GM19452 (cell line): ENCODE measurements around the gene SULT1A1.
"Not testable (repeated sequence)": the region's sequence is repeated elsewhere in the genome, so short reads cannot be mapped to it uniquely, and the experiment has no call there.

Experiments
- ATAC-seq: cut with Tn5 transposase; IDR thresholded peaks from one replicate; pipeline ENCODE4 v1.9.1; 2021; ENCODE audit not compliant: unreplicated experiment

SULT1A1 gene

DNA sequence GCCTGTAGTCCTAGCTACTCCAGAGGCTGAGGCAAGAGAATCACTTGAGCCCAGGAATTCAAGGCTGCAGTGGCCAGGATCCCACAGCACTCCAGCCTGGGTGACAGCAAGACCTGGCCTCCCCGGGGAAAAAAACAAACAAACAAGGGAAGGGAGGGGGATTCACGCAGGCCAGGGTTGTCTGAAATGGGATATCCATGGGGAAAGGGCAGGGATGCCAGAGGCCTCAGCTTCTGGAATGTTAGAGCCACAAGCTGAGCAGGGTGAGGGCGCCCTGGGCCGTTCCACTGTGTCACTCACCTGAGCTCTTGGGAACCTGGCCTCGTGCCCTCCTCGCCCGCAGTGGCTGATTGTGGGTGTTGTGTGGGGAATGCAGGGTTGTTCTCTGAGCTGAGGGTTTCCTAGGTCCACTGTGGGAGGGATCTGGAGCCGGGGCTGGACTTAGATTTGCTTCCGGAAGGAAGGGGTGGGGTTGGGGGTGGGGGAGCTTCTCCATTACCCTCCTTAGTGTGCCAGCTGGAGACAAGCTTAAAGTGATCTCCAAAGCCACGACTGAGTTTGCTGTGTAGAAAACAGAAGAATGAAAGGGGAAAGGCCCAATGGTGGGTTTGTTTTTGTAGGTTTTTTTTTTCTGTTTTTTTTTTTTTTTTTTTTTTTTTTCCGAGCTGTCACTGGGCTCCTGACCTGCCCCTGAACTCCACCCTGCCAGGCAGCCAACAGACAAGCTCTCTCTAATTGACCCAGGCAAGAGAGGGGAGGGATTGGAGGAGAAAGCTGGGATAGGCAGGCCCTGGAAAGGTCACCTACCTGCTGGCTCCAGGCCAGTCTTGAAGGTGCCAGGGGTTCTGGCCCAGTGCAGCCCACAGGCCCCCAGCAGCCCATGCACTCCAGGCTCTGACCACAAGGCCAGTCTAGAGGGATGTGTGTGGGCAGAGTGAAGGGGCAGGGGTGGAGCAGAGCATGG, at the start of gene SULT1A1:
SULT1A1 (minus strand) TSS at position 414 of the 964 bp plus-strand sequence. CDS start 1,189 bp downstream, outside the sequence.
- ATAC-seq = no peak

DNA sequence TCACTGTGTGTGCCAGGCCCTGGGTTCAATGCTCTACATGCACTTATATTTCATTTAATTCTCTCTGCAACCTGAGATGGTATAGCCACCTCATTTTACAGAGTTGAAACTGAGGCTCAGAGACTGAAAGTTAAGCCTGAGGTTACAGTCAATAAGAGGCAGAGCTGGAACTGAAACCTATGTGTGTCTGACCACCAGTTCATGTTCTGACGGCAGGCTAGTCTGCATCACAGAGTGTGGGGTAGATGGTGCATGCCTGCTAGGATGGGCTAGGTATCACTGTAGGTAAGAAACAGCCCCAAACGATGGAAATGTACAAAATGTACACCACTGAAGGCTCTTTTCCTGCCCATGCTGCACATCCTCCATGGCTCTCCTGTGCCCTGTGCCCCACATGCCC, 30.1 kb upstream of the SULT1A1 start:
- ATAC-seq = not testable (repeated sequence)

DNA sequence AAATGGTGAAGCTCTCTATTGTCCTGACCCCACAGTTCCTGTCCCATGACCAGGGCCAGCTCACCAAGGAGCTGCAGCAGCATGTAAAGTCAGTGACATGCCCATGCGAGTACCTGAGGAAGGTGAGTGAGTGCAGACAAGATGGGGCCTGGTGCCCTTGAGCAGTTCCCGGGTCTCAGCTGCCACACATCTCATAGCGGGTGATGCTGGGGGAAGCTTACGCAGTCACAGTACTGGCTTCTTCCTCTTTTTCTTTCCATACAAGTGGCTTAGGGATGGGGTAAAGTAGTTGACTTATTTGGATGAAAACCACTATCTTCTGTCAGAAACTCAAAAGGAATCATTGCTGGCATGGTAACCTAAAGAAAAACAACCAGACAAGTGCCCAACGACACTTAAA, 28.5 kb upstream of the SULT1A1 start:
- not testable (repeated sequence) for ATAC-seq

DNA sequence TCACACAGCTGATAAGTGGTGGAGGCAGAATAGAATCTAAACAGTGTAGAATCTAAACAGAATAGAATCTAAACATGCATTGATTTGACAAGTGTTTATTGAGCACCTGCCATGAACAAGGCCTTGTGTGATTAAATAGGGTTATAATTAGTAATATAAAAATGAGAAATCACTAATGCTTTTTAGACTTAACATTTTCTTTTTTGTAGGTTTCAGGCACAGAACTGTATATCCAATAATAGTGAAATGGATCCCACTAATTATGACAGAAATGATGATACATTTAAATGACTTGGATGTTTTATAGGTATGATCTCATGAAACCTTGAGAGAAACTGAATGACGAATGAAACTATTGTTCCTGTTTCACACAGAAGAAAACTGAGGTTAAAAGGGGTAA, 27.9 kb upstream of the SULT1A1 start, which contains the start of gene NPIPB8:
NPIPB8 (plus strand) TSS at position 301 of the 400 bp plus-strand sequence. CDS start 296 bp downstream, outside the sequence.
- not testable (repeated sequence) for ATAC-seq

DNA sequence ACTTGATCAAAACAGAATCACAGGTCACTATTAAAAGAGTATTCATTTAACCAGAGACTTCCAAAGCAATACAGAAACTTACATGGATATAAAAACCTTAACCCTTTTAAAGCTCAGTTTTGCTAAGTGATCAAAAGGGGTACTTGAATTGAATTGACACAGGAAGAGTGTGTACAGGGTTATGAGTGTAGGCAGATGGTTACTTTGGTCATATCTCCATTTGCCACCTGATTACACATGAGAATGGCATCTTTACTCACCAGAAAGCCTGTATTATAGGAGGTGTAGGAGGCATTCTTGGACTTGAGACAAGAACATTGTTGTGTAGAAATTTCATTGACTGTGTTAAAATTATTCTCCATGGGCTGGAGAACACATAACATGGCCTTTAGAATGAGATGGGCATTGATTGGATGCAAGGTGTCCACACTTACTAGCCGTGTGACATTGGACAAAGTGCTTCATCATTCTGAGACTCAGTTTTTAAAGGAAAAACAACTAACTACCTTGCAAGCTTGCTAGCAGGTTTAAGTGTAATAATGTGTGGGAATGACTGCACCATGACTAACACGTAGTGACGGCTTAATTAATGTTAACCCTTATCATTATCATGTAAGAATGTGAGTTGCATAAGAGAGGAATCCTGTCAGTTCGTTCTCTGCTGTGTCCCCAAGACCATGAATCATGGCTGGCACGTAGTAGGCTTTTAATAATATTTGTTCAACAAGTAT, 26.4 kb upstream of the SULT1A1 start:
- ATAC-seq = not testable (repeated sequence)

DNA sequence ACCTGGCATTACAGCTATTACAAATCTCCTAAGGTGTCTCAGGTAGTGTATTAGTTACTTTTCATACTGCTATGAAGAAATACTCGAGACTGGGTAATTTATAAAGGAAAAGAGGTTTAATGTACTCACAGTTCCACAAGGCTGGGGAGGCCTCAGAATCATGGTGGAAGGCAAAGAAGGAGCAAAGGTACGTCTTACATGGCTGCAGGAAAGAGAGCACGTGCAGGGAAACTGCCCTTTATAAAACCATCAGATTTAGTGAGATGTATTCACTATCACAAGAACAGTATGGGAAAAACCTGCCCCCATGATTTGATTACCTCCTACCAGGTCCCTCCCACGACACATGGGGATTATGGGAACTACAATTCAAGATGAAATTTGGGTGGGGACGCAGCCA, 21.1 kb upstream of the SULT1A1 start:
- ATAC-seq = not testable (repeated sequence)

DNA sequence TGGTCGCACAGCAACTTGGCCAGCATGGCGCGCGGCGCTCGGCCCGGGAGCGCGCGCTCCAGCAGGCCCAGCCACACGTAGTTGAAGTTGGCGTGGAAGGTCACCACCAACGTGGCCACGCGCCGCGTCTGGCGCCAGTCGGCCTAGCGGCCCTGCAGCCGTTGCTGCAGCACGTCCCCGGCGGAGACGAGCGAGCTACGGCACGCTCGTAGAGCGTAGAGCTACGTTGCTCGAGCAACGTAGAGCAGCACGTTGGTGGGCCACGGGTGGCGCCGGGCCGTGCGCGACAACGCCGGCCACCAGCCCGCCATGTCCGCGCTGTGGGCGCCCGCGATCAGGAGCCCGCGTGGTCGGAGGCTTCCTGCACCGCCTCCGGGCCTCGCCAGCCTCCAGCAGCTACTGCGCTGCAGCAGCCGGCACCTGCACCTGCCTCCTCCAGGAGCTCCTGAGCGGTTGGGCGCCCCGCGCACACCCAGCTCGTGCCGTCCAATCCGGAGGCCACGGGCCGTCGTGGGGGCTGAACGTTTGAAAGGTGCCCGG, 13.4 kb upstream of the SULT1A1 start:
- no peak for ATAC-seq

DNA sequence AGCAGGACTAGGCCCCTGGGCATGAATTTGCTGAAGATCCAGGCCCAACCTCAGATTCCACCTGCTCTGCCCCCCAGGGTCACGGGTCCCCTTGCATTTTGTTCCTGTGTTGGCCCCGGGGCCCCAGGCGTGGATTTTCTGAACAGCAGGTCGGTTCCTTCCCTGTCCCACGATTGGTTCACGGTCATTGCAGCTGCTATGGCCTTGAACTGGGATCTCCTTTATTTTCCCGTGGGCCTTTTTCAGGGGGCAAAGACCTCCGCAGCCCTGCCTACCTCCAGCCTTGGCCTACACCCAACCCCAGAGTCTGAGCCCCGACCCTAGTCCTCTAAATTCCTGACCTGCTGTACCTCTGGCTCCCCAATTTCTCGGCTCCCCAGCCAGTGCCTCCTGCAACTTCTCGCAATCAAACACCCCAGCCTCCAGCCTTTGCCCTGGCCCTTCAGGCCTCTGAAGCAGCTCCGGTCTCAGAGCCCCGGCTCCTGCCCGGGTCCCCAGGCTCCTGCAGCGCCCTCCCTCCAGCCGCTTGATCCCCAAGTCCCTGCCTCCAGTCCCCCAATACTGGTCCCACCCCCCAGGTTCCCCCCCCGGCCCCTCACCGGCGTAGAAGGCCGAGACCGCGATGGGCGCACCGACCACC, 12.8 kb upstream of the SULT1A1 start:
- not testable (repeated sequence) for ATAC-seq

DNA sequence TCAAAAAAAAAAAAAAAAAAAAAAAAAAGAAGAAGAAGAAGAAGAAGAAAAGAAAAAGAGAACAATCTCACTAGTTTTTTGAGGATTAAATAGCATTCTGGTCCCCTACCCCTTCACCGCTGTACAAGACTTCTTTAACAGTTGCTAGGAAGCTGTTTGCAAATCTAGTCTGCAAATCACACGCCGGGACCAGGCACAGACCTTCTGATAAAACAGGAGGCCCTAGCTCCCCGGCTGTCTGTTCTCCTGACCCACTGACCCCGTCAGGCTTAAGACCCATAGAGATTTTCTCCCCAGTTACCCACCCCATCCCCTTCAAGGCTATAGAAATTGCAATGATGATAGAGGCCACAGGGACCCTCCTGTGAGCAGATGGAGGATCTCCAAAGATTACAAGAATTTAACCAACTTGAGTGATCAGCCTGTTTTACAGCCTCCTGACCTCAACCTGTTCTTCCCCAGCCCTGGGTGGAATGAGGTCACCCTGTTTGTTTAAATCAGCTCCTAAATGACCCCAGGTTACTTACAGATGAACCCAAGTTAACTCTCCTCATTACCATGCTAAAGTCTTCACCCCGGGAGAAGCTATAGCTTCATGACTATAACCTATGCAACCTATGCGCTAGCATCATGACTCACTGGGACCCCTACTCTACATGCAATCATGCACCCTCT, 11.8 kb upstream of the SULT1A1 start:
- no peak for ATAC-seq

DNA sequence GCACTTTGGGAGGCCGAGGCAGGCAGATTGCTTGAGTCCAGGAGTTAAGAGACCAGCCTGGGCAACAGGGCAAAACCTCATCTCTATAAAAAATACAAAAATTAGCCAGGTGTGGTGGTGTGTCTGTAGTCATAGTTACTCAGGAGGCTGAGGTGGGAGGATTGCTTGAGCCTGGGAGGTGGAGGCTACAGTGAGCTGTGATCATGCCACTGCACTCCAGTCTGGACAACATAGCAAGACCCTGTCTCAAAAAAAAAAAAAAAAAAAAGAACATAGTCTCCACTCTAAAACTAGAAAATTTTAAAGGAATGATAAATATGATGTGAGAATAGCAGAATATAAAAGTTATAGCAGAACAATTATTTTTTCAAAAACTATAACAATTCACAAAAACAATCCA, 10.5 kb upstream of the SULT1A1 start:
- not testable (repeated sequence) for ATAC-seq

DNA sequence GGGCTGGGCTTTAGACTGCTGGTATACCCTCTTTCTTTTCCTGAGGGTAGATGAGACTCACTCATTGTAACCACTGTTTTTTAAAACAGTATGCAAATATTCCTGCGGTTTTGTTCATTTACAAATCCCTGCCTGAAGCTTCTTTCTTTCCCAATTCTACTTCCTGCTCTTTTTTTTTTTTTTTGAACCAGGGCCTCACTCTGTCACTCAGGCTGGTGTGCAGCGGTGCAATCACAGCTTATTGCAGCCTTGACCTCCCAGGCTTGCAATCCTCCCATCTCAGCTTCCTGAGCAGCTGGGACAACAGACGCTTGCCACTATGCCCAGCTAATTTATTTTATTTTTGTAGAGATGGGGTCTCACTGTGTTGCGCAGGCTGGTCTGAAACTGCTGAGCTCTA, 8.0 kb upstream of the SULT1A1 start:
- ATAC-seq = no peak

DNA sequence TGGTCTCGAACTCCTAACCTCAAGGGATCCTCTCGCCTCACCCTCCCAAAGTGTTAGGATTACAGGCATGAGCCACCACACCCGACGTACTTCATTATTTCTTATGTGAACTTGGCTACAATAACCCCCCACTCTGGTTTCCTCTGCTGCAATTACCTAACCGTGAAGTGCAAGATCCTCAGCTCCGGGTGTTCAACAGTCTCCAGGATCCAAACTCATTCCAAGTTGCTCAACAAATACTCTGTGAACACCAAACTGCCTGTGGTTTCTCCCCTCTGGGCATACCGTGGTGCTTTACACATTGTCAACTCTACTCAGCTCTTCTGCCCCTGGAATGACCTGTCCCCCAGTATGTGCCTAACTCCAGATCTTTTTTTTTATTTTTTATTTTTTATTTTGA, 6.8 kb upstream of the SULT1A1 start:
- no peak for ATAC-seq

DNA sequence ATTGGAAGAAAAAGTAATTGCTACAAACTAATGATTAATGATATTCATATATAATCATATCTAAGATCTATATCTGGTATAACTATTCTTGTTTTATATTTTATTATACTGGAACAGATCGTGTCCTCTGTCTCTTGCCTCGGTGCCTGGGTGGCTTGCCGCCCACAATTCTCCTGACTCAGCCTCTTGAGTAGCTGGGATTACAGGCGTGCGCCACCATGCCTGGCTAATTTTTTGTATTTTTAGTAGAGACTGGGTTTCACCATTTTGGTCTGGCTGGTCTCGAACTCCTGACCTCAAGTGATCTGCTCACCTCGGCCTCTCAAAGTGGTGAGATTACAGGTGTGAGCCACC, 6.4 kb upstream of the SULT1A1 start:
- not testable (repeated sequence) for ATAC-seq

DNA sequence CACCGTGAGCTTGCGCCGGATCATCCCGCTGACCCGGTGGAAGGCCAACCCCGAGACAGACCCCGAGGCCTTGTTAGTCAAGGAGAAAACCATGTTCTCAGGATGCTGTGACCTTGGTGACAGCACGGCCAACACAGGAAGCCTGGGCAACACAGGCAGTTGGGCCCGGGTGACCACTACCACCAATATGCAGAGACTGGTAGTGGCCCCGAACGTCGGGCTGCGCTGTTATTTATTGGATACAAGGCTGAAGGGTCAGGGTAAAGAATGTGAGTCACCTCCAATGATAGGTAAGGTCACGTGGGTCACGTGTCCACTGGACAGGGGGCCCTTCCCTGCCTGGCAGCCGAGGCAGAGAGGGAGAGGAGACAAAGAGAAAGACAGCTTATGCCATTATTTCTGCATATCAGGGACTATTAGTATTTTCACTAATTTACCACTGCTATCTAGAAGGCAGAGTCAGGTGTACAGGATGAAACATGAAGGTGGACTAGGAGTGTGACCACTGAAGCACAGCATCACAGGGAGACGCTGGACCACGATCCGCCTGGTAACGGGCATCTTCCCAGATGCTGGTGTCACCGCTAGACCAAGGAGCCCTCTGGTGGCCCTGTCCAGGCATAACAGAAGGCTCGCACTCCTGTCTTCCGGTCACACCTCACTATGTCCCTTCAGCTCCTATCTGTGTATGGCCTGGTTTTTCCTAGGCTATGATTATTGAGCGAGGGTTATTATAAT, 5.8 kb upstream of the SULT1A1 start:
- not testable (repeated sequence) for ATAC-seq

DNA sequence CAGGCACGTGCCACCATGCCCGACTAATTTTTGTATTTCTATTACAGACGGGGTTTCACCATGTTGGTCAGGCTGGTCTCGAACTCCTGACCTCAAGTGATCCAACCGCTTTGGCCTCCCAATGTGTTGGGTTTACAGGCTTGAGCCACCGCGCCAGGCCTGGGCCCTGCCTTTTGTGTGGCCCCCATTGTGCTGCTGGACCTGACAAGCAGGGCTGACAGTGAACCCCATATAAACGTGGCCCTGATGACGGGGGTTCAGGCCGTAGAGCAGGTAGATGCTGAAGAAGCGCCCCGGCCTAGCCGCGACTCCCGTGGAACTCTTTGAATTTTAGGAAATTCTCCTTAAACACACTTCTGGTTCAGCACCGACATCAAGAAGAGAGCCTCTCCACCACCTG, 4.7 kb upstream of the SULT1A1 start:
- not testable (repeated sequence) for ATAC-seq

DNA sequence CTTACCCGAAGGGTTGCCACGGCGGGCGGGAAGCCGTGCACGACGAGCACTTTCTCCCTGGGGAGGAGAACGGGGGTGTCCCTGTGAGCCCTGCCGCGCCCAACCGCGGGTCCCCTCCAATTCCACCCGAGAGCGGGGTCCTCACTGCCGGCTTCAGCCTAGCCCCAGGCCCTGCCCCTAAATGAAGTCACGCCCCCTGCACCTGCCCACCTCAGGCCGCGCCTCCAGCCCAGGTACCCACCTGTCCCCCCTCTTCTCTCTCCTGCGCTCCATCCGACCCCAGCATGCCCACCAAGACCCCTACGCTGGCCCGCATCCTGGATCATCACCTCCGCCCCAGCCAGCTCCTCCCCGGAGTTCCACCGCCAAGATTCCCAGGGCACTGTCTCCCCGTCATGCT, 4.1 kb upstream of the SULT1A1 start:
- not testable (repeated sequence) for ATAC-seq

DNA sequence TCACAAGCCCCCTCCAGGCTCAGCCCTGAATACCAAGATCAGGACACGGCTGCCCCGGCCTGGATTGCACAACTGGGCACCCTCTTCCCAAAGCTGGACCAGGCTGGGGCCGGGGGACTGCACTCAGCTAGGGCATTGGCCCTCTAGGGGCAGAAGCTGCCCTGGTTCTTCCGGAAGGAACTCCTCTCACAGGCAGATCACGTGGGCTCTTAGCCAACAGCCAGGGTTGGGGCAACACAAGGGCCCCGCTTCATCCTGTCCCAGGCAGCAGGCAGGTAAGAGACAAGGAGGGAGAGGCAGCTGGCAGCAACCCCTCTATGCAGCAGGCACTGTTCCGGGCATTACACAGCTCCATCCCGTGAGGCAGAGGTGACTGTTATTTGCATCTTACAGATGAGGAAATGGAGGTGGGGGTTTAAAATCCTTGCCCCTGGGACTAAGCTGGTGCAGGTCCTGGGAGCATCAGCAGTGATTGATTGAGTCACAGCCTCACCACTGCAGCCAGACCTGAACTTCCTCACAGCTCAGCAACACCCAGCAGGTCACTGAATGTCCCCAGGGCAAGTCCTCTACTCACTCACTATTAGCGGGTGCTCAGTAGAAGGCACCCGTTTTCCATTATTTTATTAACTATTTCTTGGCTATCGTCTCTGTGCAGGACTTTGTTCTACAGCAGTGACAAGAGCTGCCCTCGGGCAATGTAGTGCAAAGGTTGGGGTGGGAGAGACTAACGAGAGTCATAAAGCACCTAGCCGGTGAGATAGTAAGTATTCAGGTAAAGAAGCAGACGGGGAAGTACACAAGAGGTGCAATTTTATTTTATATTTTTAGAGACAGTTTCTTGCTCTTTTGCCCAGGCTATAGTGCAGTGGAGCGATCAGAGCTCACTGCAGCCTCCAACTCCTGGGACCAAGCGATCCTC, 2.8 kb upstream of the SULT1A1 start:
- ATAC-seq = peak; percentile 55

DNA sequence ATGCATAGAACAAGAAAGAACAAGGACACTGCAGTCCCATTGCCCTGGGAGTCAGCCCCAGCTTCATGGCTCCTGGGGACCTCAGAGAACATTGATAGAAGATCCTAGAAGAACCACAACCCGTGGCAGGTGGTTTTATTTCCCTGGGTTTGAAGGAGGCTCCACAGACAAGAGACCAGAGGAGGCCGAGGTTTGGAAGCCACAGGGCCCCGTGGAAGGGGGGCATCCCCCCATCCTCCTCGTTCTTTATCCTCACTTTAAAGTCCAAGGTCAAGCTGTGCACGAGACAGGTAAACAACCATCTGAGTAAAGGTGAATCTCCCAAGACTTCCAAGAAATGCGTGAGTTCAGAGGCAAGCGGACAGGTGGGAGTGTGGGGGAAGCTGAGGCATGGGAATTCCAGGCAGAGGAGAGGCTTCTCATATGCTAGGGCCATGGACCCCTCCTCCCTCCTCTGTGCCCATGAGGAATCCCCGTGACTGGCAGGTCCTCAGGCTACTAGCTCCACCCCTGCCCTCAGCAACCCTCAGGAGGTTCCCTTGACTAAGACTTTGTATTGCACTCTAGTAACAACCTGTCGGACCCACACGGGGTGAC, 849 bp upstream of the SULT1A1 start:
- no peak for ATAC-seq
